Type B pancreatic cell (in vitro differentiated cells): ENCODE results near the gene LCMT1. TPM values are rescaled to one million over a fixed set of nuclear protein-coding genes. Genes with fewer than 3 reads are reported as not detected.

ENCODE experiments used
- DNase-seq: peaks from one replicate; pipeline ENCODE4 v3.0.0; 2021; ENCODE audit warnings: mixed read lengths; ENCODE audit not compliant: unreplicated experiment; ENCODE audit errors: extremely low spot score
- H3K27ac Mint-ChIP-seq: 2 replicates; pipeline ENCODE4 v1.8.0; 2021; ENCODE audit warnings: mild to moderate bottlenecking, mixed read lengths
- H3K27me3 Mint-ChIP-seq: 2 replicates; pipeline ENCODE4 v1.8.0; 2021; ENCODE audit warnings: mixed read lengths
- H3K36me3 Mint-ChIP-seq: 2 replicates; pipeline ENCODE4 v1.8.0; 2021; ENCODE audit warnings: mixed read lengths
- H3K4me1 Mint-ChIP-seq: one replicate; pipeline ENCODE4 v1.8.0; 2021; ENCODE audit warnings: mixed read lengths; ENCODE audit not compliant: unreplicated experiment
- H3K4me3 Mint-ChIP-seq: 2 replicates; pipeline ENCODE4 v1.8.0; 2021; ENCODE audit warnings: mild to moderate bottlenecking, mixed read lengths
- H3K9me3 Mint-ChIP-seq: 2 replicates; pipeline ENCODE4 v1.8.0; 2021; ENCODE audit warnings: mixed read lengths
- CTCF ChIP-seq: fragments of 200-600 bp; sonication (generic); conservative IDR thresholded peaks from 2 replicates; pipeline ENCODE4 v1.5.0; 2021; ENCODE audit warnings: antibody characterized with exemption, mild to moderate bottlenecking
- total RNA-seq: library from RNA; stranded (reverse); gene quantifications from 2 replicates; pipeline ENCODE4 v1.2.1, GENCODE V29; 2021; ENCODE audit warnings: low replicate concordance

Gene LCMT1
- total RNA-seq, 1 donor from 2014 or later, result 65.7 TPM

- Mint-ChIP-seq H3K27ac (no peak overlapping the region), H3K9me3 (no peaks in the 10 kb centered on the region), H3K4me3 (no peak overlapping the region), H3K4me1 (no peaks in the 10 kb centered on the region), H3K36me3 (no peaks in the 10 kb centered on the region), H3K27me3 (peaks cover 23% of the 10 kb centered on the region)
- no peak for TF ChIP-seq CTCF
- no peak for DNase-seq
Measured at GRCh38 chr16:25217921-25218320, 106.4 kb downstream of the LCMT1 start.

GRCh38 chr16:25219070-25219737, 107.7 kb downstream of the LCMT1 start:
- Mint-ChIP-seq H3K4me3 (no peak overlapping the region), H3K27me3 (peaks cover 17% of the 10 kb centered on the region), H3K4me1 (no peaks in the 10 kb centered on the region), H3K27ac (no peak overlapping the region), H3K36me3 (no peaks in the 10 kb centered on the region), H3K9me3 (no peaks in the 10 kb centered on the region)
- DNase-seq, result no peak
- TF ChIP-seq CTCF, result no peak

- TF ChIP-seq CTCF, result no peak
- no peaks in the 10 kb centered on the region for H3K36me3 Mint-ChIP-seq
- no peak overlapping the region for H3K4me3 Mint-ChIP-seq
- H3K27ac Mint-ChIP-seq, result no peak overlapping the region
- H3K27me3 Mint-ChIP-seq, result peaks cover 5% of the 10 kb centered on the region
- no peak for DNase-seq
- H3K4me1 Mint-ChIP-seq, result peaks cover 4% of the 10 kb centered on the region
- H3K9me3 Mint-ChIP-seq, result no peaks in the 10 kb centered on the region
Measured at GRCh38 chr16:25222959-25223358, 111.4 kb downstream of the LCMT1 start.

- no peak overlapping the region for H3K4me3 Mint-ChIP-seq
Measured at GRCh38 chr16:25223964-25224363, 112.4 kb downstream of the LCMT1 start.

GRCh38 chr16:25224731-25225319, 113.3 kb downstream of the LCMT1 start:
- Mint-ChIP-seq H3K4me1 (peaks cover 4% of the 10 kb centered on the region), H3K27me3 (no peaks in the 10 kb centered on the region), H3K9me3 (no peaks in the 10 kb centered on the region), H3K4me3 (no peak overlapping the region), H3K36me3 (no peaks in the 10 kb centered on the region), H3K27ac (no peak overlapping the region)
- DNase-seq, result no peak
- TF ChIP-seq CTCF, result no peak

More at GRCh38 chr16:25223964-25224363, 112.4 kb downstream of the LCMT1 start:
- H3K36me3 Mint-ChIP-seq, result no peaks in the 10 kb centered on the region
- DNase-seq, result no peak
- H3K27me3 Mint-ChIP-seq, result no peaks in the 10 kb centered on the region
- peaks cover 4% of the 10 kb centered on the region for H3K4me1 Mint-ChIP-seq
- no peak for TF ChIP-seq CTCF
- no peaks in the 10 kb centered on the region for H3K9me3 Mint-ChIP-seq
- no peak overlapping the region for H3K27ac Mint-ChIP-seq

Other genes with a start within 250 kb of the LCMT1 start
- gene ARHGAP17, start 96.4 kb upstream of the LCMT1 start, total RNA-seq, result 72.6 and 88.0 TPM in 2 replicates
- gene AQP8, start 105.2 kb downstream of the LCMT1 start, total RNA-seq, result 0.95 TPM in 1 of 2 replicates, not detected in the other
- 9.4 and 16.9 TPM in 2 replicates for gene ZKSCAN2, start 146.1 kb downstream of the LCMT1 start, total RNA-seq